NT2/D1 (cell line): Measurements from ENCODE around the gene CHMP6.
A peak's percentile ranks its signal among the peaks of the same experiment; 100 is the strongest.

Experiments
- DNase-seq: peaks from one replicate; pipeline ENCODE4 v3.0.0-alpha.2; 2011; ENCODE audit warnings: low read depth, low spot score
- H3K27me3 ChIP-seq: 2 replicates; pipeline ENCODE4 v1.6.0; 2011; ENCODE audit warnings: mild to moderate bottlenecking; ENCODE audit not compliant: insufficient read length, insufficient read depth
- H3K36me3 ChIP-seq: 2 replicates; pipeline ENCODE4 v1.6.1; 2011; ENCODE audit warnings: mild to moderate bottlenecking, low read length, mixed read lengths; ENCODE audit not compliant: insufficient read depth, insufficient read length
- H3K4me1 ChIP-seq: 2 replicates; pipeline ENCODE4 v1.5.1; 2011; ENCODE audit not compliant: insufficient read depth, insufficient read length
- H3K4me3 ChIP-seq: 2 replicates; pipeline ENCODE4 v1.5.1; 2011; ENCODE audit warnings: low read depth; ENCODE audit not compliant: insufficient read length
- H3K9ac ChIP-seq: 2 replicates; pipeline ENCODE4 v1.6.0; 2011; ENCODE audit warnings: low read depth; ENCODE audit not compliant: insufficient read length
- H3K9me3 ChIP-seq: 2 replicates; pipeline ENCODE4 v1.5.1; 2011; ENCODE audit warnings: mild to moderate bottlenecking, low read length; ENCODE audit not compliant: insufficient read depth
- SUZ12 ChIP-seq: IDR thresholded peaks from 2 replicates; pipeline ENCODE4 v1.6.1; 2011; ENCODE audit not compliant: insufficient read length, insufficient read depth; ENCODE audit errors: extremely low read depth
- YY1 ChIP-seq: IDR thresholded peaks from 2 replicates; pipeline ENCODE4 v1.6.1; 2011; ENCODE audit not compliant: insufficient read length, insufficient read depth
- ZNF274 ChIP-seq: IDR thresholded peaks from 2 replicates; pipeline ENCODE4 v1.6.1; 2011; ENCODE audit warnings: mild to moderate bottlenecking, low read depth, low read length

The CHMP6 gene

DNA sequence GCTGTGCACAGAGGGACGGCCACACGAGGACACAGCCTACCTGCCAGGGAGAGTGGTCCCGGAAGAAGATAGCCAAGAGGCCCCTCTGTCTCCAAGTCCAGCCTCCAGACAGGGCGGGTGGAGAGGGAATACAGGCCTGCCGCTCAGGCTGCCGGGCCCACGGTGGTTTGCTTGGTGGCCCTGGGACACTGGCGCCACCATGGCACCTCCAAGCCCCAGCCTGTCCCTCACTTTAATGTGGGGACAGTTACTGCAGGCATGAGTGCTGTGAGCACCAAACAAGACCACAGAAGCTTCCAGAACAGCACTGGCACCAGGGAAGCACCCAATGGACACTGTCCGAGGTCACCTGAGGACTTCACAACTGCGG is 22.0 kb upstream of the CHMP6 start:
- Histone ChIP-seq H3K4me1 (peaks cover 23% of the 10 kb centered on the region), H3K4me3 (no peak overlapping the region), H3K36me3 (peaks cover 9% of the 10 kb centered on the region), H3K9me3 (no peaks in the 10 kb centered on the region), H3K27me3 (no peaks in the 10 kb centered on the region), H3K9ac (no peak overlapping the region)
- DNase-seq = no peak
- TF ChIP-seq SUZ12 = no peak
- TF ChIP-seq ZNF274 = no peak
- TF ChIP-seq YY1 = no peak

DNA sequence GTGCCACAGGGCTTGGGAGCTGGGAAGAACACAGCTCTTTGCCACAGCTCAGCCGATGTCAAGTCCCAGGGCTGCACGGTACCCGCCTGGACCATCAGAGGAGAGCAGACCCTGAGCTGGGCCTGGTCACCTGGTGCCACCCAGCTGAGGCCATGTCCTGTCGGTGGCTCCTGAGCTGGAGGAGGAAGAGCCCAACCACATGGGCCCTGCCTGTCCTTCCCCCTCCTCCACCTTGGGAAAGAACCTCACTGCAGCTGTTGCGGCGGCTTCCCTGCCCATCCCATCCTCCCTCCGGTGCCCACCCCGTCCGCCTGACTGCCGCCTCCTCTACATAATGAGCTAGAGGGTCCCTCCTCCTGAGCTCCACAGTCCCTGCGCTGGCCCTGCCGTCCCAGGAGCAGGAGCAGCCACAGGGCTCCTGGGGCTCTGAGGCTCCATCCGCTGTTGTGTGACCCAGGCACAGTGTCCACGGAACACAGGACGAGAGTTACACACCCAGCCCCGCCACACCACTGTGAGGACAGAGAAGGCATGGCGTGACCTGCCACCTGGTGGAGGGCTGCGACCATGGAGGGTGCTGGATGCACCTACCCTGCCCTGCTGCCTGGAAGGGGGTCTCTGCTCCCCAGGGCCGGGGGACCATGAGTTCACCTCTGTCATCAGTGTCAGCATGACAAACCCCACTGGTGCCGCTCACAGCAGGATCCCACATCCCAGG is 21.4 kb upstream of the CHMP6 start:
- DNase-seq = no peak
- Histone ChIP-seq H3K27me3 (no peaks in the 10 kb centered on the region), H3K4me1 (peaks cover 18% of the 10 kb centered on the region), H3K36me3 (peaks cover 5% of the 10 kb centered on the region), H3K4me3 (no peak overlapping the region), H3K9ac (peak overlapping the region; percentile 47), H3K9me3 (no peaks in the 10 kb centered on the region)
- TF ChIP-seq YY1 (no peak), ZNF274 (no peak), SUZ12 (no peak)

DNA sequence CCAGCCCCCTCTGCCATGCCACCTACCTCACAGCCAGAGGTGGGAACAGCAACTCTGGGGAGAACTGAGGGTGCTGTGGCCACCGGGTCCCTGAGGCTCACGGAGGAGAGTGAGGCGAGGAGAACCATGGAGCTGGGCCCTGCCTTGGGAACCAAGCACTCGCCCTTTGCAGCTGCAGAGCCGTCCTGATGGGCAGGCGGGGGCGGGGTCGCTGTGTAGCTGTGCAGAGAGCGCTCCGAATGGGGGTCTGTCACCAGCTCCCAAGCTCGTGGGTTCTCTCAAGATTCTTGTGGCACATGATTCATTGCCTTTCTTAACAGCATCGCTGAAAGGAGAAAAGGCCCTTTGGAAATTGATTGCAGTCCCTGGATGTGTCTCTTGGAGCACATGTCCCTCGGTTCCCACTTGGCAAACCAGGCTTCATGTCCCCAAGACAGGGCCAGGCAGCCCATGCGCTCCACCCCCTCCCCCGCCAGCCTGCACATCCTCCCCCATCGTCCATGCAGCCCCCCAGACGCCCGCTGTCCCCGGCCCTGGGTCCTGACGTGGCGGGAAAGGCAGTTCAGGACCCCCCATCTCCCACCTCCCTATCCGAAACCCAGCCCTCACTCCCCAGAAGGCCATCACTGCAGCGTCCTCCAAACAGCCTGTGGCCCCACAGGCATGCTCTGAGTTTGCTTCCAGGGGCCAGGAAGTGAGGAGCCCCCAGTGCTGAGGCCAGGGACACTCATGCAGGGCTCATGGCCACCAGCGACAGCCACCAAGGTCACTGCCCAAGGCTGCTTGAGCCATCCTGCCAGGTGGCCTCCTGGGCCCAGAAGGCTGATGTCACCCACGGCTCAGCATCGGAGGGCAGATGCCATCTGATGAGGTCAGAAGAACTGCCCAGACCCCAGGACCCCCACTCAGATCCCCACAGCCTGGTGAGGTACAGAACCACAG is 20.6 kb upstream of the CHMP6 start:
- DNase-seq = no peak
- H3K36me3 ChIP-seq = no peaks in the 10 kb centered on the region
- H3K4me1 ChIP-seq = peaks cover 18% of the 10 kb centered on the region
- TF ChIP-seq ZNF274 (no peak), YY1 (no peak), SUZ12 (no peak)
- no peak overlapping the region for H3K9ac ChIP-seq
- no peaks in the 10 kb centered on the region for H3K27me3 ChIP-seq
- no peak overlapping the region for H3K4me3 ChIP-seq
- no peaks in the 10 kb centered on the region for H3K9me3 ChIP-seq

DNA sequence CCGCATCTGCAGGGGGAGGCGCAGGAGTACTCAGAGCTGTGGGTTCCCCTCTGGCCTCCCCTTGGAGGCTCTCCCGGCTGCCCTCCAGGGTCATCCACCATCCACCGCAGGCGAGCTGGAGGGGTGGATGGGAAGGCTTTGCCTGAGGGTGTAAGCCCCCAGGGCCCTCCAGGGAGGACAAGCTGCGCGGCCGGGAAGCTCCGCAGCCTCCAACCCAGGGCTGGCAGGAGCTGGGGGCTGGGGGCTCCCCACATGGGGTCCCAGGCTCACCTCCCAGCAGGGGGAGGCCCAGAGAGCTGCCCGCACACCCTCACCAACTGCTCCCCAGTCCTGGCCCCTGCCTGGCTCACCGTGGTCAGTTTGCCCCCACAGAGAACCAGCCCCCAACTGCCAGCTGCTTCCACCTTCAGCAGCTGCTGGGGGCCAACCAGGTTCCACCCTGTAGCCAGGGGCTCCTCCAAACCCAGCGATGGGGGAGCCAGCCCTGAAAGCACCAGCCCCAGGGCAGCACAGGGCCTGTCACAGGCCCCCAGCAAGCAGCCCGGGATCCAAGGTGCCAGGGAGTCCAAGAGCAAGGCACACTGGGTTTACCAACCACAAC is 19.8 kb upstream of the CHMP6 start:
- no peaks in the 10 kb centered on the region for H3K36me3 ChIP-seq
- TF ChIP-seq SUZ12 = no peak
- TF ChIP-seq ZNF274 = no peak
- TF ChIP-seq YY1 = no peak
- no peak overlapping the region for H3K4me3 ChIP-seq
- no peaks in the 10 kb centered on the region for H3K27me3 ChIP-seq
- H3K4me1 ChIP-seq = peaks cover 18% of the 10 kb centered on the region
- H3K9ac ChIP-seq = no peak overlapping the region
- no peak for DNase-seq
- no peaks in the 10 kb centered on the region for H3K9me3 ChIP-seq

DNA sequence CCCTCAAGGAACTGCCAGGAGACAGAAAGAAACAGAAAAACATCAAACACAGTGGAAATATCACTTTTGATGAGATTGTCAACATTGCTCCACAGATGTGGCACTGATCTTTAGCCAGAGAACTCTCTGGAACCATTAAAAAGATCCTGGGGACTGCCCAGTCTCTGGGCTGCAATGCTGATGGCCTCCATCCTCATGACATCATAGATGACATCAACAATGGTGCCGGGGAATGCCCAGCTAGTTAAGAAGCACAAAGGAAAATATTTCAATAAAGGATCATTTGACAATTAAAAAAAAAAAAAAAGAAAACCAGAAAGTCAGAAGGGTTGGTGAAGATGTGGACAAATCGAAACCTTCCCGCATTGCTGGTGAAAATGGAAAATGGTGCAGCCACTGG is 14.9 kb upstream of the CHMP6 start:
- Histone ChIP-seq H3K9ac (no peak overlapping the region), H3K4me1 (peaks cover 6% of the 10 kb centered on the region), H3K9me3 (no peaks in the 10 kb centered on the region), H3K27me3 (peaks cover 3% of the 10 kb centered on the region), H3K4me3 (no peak overlapping the region), H3K36me3 (no peaks in the 10 kb centered on the region)
- TF ChIP-seq ZNF274 (no peak), SUZ12 (no peak), YY1 (no peak)
- DNase-seq = no peak

DNA sequence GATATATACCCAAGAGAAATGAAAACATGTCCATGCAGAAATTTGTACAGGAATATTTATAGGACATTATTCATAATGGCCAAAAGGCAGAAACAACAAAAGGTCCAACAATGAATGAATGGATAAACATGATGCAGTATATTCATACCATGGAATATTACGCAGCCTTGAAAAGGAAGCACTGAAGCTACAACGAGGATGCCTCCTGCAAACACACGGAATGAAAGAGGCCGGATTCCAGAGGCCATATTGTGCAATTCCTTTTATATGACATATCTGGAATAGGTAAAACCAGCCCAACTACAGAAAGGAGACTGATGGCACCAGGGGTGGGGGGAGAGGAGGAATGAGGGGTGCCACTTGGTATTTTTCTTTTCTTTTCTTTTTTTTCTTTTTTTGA is 14.5 kb upstream of the CHMP6 start:
- no peak overlapping the region for H3K4me3 ChIP-seq
- no peak for DNase-seq
- H3K9ac ChIP-seq = no peak overlapping the region
- peaks cover 8% of the 10 kb centered on the region for H3K27me3 ChIP-seq
- H3K9me3 ChIP-seq = no peaks in the 10 kb centered on the region
- no peaks in the 10 kb centered on the region for H3K36me3 ChIP-seq
- TF ChIP-seq ZNF274 (no peak), SUZ12 (no peak), YY1 (no peak)
- H3K4me1 ChIP-seq = peaks cover 7% of the 10 kb centered on the region
